ENCODE results near the gene SIPA1.
A peak's percentile ranks its signal among the peaks of the same experiment; 100 is the strongest.
"Not testable (repeated sequence)": the region's sequence is repeated elsewhere in the genome, so short reads cannot be mapped to it uniquely, and the experiment has no call there.

SIPA1 gene

DNA sequence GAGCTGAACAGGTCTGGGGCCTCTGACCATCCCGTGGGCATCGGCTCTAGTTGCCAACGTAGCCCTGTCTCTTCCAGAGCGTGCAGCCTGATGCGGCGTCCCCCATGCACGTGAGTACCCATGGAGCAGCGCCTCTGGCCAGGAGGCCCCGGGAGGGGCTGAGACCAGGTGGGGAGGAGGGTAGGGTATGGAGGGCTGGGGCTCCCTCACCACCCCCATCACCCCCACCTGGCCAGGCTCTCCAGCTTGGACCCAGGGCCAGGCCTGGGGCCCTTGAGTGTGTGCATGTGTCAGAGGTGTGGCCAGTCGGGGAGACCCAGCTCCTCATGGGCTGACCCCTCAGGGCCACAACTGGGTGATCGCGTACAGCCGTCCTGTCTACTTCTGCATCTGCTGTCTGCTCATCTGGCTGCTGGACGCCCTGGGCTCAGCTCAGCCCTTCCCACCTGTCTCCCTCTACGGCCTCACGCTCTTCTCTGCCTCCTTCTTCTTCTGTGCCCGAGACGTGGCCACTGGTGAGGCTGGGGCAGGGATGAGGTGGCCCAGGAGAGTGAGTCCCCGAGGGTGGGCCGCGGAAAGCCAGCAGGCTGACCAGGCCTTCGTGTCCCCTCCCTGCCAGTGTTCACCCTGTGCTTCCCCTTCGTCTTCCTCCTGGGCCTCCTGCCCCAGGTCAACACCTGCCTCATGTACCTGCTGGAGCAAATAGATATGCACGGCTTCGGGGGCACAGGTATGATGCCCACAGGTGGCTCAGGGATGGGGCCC is 13.9 kb upstream of the SIPA1 start:
- DNase-seq (ENCODE audit: low read depth in 1 of 2, low spot score in 1 of 2), result no peak

DNA sequence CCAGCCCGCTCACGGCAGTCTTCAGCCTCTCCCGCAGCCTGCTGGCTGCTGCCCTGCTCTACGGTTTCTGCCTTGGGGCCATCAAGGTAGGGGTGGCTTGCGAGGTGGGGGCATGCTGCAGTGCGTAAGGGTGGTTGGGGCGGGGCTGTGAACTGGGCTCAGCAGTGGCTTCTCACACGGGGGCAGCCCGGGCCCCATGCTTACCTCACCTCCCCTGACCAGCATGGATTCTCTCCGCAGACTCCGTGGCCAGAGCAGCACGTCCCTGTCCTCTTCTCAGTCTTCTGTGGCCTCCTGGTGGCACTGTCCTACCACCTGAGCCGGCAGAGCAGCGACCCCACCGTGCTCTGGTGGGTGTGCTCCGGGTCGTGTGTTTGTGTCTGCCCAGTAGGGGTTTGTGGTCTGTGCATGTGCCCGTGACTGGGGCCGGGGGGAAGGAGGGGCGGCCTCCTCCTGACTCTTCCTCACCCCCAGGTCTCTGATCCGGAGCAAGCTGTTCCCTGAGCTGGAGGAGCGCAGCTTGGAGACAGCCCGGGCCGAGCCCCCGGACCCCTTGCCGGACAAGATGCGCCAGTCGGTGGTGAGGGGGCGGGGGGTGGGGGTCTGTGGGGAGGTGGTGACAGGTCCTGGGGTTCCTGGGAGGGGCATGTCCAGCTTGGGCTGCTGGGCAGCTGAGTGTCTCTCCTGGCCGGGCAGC is 12.8 kb upstream of the SIPA1 start:
- no peak for DNase-seq (ENCODE audit: low read depth in 1 of 2, low spot score in 1 of 2)

DNA sequence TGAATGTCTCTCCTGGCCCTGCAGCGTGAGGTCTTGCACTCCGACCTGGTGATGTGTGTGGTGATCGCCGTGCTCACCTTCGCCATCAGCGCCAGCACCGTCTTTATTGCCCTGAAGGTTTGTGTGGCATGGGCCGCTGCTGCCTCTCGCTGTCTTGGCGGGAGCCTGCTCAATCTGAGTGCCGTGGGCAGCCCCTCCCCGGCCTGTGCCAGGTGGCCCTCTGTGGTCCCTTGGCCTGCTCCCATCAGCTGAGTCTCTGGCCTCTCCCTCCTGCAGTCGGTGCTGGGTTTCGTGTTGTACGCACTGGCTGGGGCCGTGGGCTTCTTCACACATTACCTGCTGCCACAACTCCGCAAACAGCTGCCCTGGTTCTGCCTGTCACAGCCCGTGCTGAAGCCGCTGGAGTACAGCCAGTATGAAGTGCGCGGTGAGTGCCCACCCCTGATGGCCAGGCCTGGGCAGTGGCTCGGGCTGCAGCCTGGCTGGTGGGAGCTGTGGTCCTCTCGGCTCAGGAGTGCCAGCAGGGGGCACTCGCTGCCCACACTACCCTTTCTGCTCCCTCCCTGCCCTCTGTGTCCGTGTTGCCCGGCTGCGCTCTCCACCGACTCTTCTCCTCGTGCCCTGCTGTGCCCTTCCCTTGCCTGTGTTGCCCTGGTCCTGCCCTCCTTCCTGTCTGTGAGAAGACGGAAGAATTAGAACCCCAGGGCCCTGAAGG is 12.1 kb upstream of the SIPA1 start:
- peak in 1 of 2 donors; percentile 28 for DNase-seq (ENCODE audit: low read depth in 1 of 2, low spot score in 1 of 2)

DNA sequence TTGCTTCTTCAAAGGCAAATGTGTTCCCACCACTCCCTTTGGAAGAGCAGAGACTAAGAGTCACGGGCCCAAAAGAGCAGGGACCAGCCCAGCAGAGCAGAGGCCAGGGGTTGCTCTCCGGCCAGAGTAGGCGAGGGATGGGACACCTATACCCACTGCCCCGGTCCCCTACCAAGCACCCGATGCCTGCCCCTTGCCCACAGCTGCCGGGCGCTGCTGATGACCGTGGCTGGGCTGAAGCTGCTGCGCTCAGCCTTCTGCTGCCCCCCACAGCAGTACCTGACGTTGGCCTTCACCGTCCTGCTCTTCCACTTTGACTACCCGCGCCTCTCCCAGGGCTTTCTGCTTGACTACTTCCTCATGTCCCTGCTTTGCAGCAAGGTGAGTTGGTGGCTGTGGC is 10.7 kb upstream of the SIPA1 start:
- DNase-seq (ENCODE audit: low read depth in 1 of 2, low spot score in 1 of 2), result no peak

DNA sequence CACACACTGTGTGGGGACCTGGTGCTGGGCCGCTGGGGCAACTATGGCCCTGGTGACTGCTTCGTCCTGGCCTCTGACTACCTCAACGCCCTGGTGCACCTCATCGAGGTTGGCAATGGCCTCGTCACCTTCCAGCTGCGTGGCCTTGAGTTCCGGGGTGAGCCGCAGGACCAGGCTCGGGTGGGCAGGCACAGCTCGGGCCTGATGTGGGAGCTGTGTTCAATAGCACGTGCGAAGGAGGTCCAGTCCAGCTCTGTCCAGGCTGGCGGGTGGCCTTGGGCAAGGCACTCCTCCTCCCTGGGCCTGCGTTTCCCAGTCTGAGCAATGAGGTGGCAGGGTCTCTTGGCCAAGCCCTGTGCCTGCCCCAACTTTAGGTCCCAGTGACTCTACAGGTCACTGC is 8.3 kb upstream of the SIPA1 start:
- no peak for DNase-seq (ENCODE audit: low read depth in 1 of 2, low spot score in 1 of 2)

DNA sequence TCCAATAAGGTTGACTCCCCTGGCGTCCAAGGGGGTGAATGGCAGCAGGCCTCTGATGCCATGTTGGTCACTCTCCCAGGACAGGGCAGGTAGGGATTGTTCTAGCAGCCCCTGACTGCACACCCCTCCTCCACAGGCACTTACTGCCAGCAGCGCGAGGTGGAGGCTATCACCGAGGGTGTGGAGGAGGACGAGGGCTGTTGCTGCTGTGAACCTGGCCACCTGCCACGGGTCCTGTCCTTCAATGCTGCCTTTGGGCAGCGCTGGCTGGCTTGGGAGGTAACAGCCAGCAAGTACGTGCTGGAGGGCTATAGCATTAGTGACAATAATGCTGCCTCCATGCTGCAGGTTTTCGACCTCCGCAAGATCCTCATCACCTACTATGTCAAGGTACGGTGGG is 7.7 kb upstream of the SIPA1 start:
- DNase-seq (ENCODE audit: low read depth in 1 of 2, low spot score in 1 of 2), result no peak

DNA sequence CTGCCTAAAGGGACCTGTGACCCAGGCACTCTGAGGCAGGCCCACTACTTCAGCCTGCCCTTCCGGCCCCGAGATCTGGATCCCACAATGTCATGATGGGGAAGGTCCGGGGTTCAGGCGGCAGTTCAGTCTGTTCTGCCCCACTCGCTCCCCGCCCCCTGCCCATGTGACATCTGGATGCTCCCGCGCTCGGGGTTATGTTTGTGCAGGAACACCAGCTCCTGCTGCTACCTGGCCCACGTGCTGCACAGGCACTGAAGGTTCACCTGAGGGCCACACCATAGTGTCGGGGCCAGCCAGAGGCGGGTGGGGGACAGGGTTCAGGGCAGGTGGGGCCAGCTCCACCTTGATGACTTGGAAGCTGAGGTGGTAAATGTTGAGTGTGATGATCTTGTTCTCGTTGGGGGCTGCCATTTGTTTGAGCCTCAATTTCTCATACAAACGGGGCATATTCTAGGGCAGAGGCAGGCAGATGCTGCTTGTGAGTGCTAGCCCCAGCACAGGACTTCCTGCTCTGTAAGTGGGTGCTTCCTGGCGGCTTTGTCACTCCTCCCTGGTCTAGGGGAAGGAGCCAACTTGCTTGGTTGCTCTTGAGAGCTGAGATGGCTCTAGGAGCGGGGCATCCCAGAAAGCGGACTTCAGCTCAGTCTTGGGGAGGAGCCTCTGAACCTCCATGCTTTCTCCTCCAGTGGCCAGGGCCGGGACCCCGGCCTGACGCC is 4.4 kb upstream of the SIPA1 start:
- DNase-seq (ENCODE audit: low read depth in 1 of 2, low spot score in 1 of 2), result no peak

DNA sequence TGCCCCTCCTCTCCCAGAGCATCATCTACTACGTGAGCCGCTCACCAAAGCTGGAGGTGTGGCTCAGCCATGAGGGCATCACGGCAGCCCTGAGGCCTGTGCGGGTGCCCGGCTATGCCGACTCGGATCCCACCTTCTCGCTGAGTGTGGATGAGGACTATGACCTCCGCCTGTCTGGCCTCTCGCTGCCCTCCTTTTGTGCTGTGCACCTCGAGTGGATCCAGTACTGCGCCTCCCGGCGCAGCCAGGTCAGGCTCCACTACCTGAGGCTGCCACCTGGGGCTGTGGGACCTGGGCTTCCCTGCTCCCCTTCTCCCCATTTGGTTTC is 3.8 kb upstream of the SIPA1 start:
- no peak for DNase-seq (ENCODE audit: low read depth in 1 of 2, low spot score in 1 of 2)

DNA sequence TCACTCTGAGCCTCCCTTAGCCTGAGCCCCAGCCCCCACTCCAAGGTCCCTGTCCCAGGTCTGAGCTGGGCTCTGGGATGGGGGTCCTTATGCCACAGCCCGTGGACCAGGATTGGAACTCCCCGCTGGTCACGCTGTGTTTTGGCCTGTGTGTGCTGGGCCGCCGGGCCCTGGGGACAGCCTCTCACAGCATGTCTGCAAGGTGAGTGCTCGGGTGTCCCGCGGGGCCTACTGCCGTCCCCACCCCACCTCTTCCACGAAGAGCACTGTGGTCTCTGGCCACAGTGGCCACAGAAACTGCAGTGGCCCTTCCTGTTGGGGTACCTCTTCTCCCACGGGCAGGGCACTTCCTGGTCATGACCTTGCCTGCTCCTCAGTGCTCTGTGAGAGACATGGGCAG is 3.5 kb upstream of the SIPA1 start:
- DNase-seq (ENCODE audit: low read depth in 1 of 2, low spot score in 1 of 2), result no peak

DNA sequence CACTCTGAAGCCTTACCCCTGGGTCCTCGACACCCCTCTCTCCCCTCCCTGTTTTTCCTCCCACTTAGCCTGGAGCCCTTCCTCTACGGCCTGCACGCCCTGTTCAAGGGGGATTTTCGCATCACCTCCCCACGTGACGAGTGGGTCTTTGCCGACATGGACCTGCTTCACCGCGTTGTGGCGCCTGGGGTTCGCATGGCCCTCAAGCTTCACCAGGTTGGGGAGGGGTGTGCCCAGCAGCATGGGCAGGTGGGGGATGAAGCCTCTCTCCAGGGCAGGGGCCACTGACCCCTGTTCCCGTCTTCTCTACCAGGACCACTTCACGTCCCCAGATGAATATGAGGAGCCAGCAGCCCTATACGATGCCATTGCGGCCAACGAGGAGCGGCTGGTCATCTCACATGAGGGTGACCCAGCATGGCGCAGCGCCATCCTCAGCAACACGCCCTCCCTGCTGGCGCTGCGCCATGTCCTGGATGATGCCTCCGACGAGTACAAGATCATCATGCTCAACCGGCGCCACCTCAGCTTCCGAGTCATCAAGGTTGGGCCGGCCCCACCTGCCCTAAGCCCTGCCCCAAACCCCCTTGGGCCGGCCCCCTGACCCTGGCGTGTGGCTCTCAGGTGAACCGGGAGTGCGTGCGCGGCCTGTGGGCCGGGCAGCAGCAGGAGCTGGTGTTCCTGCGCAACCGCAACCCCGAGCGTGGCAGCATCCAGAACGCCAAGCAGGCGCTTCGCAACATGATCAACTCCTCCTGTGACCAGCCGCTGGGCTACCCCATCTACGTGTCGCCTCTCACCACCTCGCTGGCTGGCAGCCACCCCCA is 2.8 kb upstream of the SIPA1 start:
- DNase-seq (ENCODE audit: low read depth in 1 of 2, low spot score in 1 of 2), result no peak

DNA sequence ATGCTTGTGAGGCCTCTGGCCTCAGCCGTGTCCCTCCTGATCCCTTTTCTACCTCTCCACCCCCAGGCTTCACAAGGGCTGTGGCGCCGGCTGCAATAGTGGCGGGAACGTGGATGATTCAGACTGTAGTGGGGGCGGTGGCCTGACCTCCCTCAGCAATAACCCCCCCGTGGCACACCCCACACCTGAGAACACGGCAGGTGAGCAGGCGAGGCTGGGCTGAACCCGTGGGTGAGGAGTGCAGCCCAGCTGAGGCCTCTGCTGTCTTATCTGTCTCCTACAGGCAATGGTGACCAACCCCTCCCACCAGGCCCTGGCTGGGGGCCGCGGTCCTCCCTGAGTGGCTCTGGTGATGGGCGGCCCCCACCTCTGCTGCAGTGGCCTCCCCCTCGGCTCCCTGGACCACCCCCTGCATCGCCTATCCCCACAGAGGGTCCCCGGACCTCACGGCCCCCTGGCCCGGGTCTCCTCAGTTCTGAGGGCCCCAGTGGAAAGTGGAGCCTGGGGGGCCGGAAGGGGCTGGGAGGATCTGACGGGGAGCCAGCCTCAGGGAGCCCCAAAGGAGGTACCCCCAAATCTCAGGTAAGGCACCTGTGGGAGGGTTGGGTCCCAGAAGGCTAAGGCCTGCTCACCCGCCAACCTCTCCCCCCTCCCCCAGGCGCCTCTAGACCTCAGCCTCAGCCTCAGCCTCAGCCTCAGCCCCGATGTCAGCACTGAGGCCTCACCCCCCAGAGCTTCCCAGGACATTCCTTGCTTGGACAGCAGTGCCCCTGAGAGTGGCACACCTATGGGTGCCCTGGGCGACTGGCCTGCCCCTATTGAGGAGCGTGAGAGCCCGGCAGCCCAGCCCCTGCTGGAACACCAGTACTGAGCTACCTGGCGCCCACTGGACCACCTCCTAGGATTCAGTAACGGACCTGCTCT is 1.5 kb upstream of the SIPA1 start:
- no peak for DNase-seq (ENCODE audit: low read depth in 1 of 2, low spot score in 1 of 2)

DNA sequence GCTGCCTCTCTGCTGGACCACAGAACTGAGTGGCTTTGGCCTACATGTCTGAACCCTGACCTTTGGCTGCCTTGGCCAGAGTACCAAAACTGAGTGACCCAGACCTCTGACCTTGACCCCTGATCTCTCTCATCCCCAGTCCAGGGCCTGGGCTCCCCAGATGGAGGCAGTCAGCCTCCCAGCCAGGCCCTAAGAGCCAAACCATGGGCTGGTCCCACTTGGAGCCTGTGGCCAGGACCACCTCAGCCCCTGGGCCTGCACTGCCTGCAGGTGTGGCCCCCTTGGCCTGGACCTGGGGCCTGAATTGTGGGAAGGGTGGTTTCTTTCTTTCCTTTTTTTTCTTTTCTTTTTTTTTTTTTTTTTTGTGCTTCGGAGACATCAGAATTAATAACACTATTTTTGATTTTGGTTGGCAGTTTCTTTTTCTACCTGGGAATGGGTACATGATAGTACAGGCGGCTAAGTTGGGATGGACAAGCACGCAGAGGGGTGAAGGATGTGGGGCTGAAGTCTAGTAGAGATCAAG is 806 bp upstream of the SIPA1 start:
- no peak for DNase-seq (ENCODE audit: low read depth in 1 of 2, low spot score in 1 of 2)

DNA sequence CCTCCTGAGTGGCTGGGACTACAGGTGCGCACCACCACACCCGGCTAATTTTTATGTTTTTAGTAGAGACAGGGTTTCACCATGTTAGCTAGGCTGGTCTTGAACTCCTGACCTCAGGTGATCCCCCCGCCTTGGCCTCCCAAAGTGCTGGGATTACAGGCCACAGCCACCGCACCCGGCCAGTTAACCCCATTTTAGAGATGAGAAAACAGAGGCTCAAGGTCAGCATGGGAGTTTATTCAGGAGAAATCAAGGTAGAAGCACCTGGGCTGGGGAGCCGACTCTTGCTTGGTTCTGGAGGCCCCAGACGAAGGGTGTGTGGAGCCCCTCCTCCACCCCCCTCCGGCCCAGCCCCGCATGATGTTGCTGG is 1.3 kb downstream of the SIPA1 start:
- DNase-seq (ENCODE audit: low read depth in 1 of 2, low spot score in 1 of 2), result not testable (repeated sequence)

DNA sequence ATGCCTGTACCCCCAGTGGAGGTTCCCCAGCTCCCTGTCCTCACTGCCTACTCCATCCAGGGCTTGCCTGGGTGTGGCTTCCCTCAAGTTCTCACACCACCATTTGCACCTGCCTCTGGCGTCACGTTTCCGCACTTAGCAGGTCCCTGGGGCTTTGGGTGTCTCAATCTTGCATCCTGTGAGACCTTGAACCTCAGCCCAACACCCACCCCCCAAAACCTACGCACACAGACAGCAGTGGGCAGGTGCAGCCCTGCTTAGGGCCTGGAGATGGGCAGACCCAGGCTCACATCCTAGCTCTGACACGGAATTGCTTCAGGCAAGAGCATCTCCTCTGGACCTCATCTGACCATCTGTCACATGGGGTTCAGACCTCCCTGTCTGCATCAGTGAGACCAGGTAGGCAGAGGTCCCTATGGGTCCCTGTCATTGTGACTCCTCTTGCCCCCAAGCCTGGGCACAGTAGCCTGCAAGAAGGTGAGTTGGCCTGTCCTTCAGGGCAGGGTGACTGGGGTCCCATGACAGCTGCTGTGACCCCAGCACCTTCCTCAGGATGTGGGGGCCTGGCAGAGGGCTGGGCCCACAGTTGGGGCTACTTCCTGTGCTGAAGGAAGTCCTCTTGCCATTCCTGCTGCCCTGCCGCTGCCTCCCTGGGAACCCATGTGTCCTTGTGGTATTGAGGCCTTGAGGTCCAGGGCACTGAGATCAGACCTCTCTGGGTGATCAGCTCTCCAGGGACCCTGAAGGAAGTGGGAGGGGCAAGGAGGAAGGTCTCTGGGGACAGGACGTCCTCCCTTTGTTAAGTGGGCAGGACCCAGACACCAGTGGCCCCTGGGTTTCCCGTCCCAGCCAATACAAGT is 2.0 kb downstream of the SIPA1 start:
- peak in 1 of 2 donors; percentile 40 for DNase-seq (ENCODE audit: low read depth in 1 of 2, low spot score in 1 of 2)

DNA sequence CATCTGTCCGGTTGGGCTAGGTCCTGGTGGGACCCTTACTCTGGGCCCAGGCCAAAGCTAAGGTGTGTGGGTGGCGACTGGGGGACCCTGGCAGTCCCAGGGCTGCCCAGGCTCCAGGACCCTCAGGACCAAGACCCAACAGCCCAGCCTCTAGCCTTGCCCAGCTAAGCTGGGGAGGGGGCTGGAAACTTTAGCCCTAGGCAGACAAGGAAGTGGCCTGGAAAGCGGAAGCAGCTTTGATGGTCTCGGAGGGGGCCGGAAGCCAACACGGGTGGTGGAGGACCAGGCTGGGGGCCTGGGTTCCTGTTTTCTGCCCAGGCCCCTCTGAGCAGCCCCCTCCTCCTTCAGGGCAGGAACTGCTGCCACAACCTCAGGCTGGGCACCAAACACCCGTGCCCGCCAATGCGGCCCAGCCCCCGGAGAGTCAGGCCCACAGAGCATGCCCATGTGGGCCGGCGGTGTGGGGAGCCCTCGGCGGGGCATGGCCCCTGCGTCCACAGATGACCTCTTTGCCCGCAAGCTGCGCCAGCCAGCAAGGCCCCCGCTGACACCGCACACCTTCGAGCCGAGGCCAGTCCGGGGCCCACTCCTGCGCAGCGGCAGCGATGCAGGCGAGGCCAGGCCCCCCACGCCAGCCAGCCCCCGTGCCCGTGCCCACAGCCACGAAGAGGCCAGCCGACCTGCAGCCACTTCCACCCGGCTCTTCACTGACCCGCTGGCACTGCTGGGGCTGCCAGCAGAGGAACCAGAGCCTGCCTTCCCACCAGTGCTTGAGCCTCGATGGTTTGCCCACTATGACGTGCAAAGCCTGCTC is 2.8 kb downstream of the SIPA1 start:
- no peak for DNase-seq (ENCODE audit: low read depth in 1 of 2, low spot score in 1 of 2)

DNA sequence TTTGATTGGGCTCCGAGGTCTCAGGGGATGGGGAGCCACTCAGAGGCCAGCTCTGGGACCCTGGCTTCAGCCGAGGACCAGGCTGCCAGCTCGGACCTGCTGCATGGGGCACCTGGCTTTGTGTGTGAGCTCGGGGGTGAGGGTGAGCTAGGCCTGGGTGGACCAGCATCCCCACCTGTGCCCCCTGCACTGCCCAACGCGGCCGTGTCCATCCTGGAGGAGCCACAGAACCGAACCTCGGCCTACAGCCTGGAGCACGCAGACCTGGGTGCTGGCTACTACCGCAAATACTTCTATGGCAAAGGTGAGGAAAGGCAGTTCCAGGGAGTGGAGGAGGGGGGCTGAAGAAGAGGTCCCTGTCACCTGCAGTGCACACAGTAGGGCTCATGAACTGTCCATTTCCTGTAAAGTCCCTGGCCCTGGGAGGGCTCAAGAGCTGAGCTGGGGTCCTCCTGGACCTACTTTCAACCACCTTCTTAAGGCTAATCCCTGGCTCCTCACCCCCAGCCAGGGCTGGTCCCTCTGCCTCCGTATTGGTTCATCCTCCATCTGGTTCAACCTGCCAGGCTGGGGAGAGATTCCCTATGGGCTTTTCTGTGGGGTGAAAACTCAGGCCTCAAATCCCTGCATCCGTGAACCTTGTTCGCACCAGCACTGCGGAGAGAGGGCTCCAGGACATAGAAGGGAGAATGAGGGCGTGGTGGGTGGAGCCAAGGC is 3.6 kb downstream of the SIPA1 start:
- no peak for DNase-seq (ENCODE audit: low read depth in 1 of 2, low spot score in 1 of 2)

DNA sequence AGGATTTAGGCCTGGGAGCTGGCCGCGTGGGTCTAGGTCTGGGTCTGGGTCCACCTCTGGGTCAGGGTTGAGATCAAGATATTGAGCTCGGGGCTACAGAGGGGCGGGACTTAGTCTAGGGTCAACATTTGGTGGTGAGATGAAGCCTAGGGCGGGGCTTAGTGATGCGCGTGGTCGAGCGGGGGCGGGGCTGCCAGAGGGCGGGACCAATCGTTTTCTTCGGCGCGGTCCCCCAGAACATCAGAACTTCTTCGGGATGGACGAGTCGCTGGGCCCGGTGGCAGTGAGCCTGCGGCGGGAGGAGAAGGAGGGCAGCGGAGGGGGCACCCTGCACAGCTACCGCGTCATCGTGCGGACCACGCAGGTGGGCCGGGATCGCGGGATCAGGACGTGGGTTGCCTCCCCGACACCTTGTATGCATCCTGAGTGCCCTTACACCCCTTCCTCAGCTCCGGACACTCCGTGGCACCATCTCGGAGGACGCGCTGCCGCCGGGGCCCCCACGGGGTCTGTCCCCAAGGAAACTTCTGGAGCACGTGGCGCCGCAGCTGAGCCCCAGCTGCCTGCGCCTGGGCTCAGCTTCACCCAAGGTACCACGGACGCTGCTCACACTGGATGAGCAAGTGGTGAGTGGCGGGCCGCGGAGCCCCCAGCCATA is 4.2 kb downstream of the SIPA1 start:
- no peak for DNase-seq (ENCODE audit: low read depth in 1 of 2, low spot score in 1 of 2)

Measured in stimulated activated CD4-positive, alpha-beta T cell treated with anti-CD3 and anti-CD28 coated beads, Interleukin-15, amount 100 ng/mL, for 1 hour (primary cell).